Raji (cell line): Measurements from ENCODE around the gene RAB32.

ENCODE experiments used
- POLR2A ChIP-seq: IDR thresholded peaks from 2 replicates; pipeline ENCODE4 v1.6.1; 2011; ENCODE audit warnings: low read depth, low read length, control low read depth; ENCODE audit not compliant: insufficient read depth

RAB32 gene

GRCh38 chr6:146553377-146554135, 9.9 kb downstream of the RAB32 start:
- no peak for TF ChIP-seq POLR2A

GRCh38 chr6:146560607-146561006, 17.0 kb downstream of the RAB32 start:
- no peak for TF ChIP-seq POLR2A

DNA sequence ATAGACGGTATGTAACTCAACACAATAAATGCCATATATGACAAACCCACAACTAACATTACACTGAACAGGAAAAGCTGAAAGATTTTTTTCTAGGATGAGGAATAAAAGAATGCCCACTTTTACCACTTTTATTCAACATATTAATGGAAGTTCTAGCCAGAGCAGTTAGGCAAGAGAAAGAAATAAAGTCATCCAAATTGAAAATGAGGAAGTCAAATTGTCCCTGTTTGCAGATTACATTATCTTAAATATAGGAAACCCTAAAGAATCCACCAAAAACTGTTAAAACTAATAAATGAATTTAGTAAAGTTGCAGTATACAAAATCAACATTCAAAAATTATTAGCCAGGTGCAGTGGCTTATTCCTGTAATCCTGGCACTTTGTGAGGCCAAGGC, 30.6 kb downstream of the RAB32 start:
- TF ChIP-seq POLR2A = no peak

- no peak for TF ChIP-seq POLR2A
Measured at GRCh38 chr6:146578054-146578453, 34.4 kb downstream of the RAB32 start.

- no peak for TF ChIP-seq POLR2A
Measured at GRCh38 chr6:146581968-146582367, 38.3 kb downstream of the RAB32 start.

DNA sequence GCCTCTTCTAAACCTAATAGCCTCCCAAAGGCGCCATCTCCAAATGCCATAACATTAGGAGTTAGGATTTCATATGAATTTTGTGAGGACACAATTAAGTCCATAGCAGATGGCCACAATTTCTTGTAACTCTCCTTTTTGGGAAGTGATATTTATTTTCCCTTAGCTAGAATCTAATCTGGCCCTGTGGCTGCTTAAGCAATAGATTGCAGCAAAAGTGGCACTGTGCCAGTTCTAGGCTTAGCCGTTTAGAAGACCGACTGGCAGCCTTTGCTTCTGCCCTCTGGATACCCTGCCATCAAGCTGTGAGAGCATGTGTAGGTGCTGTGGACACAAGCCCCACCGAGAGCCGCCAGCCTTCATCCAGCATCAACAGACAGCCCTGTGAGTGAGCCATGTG, 39.2 kb downstream of the RAB32 start:
- no peak for TF ChIP-seq POLR2A

GRCh38 chr6:146583966-146584365, 40.3 kb downstream of the RAB32 start:
- TF ChIP-seq POLR2A = no peak

DNA sequence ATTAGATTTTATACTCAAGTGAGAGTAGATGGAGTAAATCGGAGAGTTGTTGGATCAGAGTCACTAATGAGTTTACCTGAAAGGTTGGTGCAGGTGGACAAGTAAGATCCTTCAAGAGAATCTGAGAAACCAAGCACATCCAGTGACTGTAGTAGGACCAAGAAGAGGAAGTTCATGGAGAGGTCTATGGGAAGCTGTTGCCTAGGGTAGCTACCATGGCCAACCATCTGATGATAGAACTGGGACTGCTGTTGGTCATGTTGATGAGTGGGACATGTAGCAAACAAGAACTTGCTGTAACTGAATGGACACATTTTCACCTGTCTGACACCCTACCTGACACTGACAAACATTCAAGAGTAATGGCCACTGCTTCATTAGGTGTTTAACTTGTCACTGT, 43.8 kb downstream of the RAB32 start:
- no peak for TF ChIP-seq POLR2A

DNA sequence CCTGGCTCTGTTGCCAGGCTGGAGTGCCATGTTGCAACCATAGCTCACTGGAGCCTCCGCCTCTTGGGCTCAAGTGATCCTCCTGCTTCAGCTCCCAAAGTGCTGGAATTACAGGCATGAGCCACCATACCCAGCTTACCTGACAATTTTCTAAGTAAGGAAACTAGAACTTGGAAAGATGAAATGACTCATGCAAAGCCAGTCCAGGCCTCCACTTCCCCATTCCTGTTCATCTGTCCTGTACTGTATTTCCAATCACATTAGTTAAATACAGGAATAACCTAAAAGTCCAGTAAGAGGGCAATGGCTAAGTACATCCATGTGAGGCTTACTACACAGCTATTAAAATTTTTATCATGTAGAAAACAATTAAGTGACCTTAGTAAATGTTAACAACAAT, 46.9 kb downstream of the RAB32 start:
- no peak for TF ChIP-seq POLR2A

DNA sequence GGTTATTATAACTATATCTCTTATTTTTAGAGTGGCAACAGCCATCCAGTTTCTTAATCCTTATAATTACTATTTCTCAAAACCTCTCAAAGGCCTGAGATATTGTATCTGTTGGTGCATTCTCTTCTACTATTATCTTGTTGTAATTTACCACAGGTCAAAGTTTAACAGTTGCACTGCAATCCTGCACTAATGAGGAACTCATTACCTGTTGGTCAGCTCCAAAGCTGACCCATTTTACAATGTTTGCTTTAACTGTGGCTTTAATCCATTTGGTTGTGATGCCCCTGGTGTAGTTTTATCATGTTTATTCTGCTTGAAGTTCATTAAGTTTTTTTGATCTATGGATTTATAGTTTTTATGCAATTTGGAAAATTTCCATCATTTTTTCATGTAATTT, 48.8 kb downstream of the RAB32 start:
- no peak for TF ChIP-seq POLR2A

GRCh38 chr6:146593986-146594385, 50.4 kb downstream of the RAB32 start:
- no peak for TF ChIP-seq POLR2A

DNA sequence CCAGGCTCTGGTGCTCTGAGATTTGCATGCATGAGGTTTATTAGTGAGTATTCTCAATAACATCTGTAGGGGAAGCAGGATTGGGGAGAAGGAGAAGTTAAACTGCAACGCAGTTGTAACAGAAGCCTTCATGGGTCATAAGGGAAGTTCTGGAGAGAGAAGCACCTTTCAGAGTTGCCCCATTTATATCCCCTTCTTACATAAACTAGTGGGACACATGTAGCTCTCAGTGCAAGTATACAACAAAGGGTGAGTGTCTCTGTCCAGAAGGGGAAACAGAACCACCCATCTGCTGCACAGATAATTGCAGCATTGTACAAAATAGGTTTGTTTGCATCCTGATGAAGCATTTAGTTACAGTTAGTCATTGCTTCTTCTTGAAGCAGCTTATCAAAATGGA, 50.9 kb downstream of the RAB32 start:
- no peak for TF ChIP-seq POLR2A

DNA sequence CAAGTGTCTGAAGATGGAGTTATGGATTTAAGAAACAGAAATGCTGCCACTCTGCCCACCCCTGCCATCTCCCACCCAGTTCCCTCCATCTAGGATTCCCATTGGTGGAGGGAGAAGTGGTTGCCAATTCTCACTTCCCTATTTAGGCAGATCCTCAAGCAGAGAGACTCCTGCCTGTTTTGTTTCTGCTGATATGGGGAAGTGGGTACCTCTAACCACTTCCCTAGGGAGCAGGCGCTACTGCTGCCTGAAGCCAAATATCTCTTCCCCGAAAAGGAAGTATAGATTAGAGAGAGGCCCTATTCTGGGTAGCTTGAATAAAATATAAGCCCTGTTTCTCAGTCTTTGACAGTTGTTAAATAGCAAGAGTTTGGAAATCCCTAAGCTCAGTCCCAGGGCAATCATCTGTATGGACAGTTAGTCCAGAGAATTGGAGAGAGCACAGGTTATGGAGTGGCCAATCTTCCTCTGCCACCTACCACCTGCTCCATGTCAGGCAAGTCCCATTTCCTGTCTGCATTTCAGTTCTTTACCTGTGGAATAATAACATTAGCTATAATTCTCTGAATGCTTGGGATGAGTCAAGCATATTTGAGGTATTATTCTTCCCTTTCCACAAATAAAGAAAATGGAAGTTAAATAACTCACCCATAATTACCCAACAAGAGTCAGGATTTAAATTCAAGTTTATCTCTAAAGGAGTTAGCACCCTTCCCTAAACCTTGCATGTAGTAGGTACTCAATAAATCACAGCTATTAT, 52.5 kb downstream of the RAB32 start:
- no peak for TF ChIP-seq POLR2A

DNA sequence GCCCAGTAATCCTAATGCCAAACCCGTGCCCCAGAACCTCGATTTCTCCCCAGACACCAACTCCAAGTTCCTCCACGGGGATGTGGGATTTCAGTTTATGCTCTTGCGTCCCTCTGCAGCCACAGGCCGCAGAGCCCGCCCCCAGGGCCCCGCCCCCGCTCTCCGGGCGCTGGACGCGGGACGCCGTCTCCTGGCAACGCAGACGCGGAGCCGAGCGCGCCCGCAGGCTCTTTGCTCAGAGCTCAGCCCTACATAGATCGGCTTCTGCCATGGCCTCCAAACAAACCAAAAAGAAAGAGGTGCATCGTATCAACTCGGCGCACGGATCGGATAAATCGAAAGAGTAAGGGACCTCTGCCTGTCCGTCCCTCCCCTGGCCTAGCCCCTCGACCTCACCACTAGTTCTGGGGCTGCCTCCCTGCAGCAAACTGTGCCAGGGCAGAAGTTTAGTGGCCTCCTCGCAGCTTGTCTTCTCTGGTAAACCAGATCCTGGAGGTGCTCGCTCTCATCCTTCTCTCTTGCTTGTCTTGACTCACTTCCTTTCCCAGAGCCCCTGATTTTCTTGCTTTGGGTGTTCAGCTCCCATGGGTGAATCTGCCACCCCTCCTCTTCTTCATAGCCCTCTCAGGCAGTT, 55.3 kb downstream of the RAB32 start, which contains the start of gene ADGB:
TSS of gene ADGB (plus strand) at position 201 of the 634 bp plus-strand sequence. CDS start at position 270, 69 bp downstream.
- no peak for TF ChIP-seq POLR2A

GRCh38 chr6:146601352-146601751, 57.7 kb downstream of the RAB32 start:
- no peak for TF ChIP-seq POLR2A

DNA sequence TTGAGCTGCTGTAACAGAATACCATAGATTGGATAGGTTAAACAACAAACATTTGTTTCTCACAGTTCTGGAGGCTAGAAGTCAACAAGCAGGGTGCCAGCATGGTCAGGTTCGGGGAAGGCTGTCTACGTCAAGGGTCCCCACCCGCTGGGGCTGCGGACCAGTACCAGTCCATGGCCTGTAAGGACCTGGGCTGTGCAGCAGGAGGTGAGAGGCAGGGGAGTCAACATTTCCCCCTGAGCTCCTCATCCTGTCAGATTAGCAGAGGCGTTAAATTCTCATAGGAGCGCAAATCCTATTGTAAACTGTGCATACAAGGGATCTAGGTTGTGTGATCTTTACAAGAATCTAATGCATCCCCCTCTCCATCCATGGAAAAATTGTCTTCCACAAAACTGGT, 58.9 kb downstream of the RAB32 start:
- TF ChIP-seq POLR2A = no peak
